IPS-18a (cell line): ENCODE data around the gene SNRPD1.
A peak's percentile ranks its signal among the peaks of the same experiment; 100 is the strongest.
"Not testable (repeated sequence)": the region's sequence is repeated elsewhere in the genome, so short reads cannot be mapped to it uniquely, and the experiment has no call there.

ENCODE experiments used
- H3K27ac ChIP-seq: one replicate; pipeline ENCODE4 v1.5.1; 2013; ENCODE audit warnings: low read length
- H3K27me3 ChIP-seq: one replicate; pipeline ENCODE4 v1.6.1; 2013; ENCODE audit warnings: mild to moderate bottlenecking, low read length; ENCODE audit not compliant: control insufficient read depth, insufficient read depth
- H3K36me3 ChIP-seq: one replicate; pipeline ENCODE4 v1.6.1; 2013; ENCODE audit warnings: low read depth, low read length; ENCODE audit not compliant: control insufficient read depth
- H3K4me1 ChIP-seq: one replicate; pipeline ENCODE4 v1.6.1; 2013; ENCODE audit warnings: low read depth, low read length; ENCODE audit not compliant: control insufficient read depth
- H3K4me3 ChIP-seq: one replicate; pipeline ENCODE4 v1.5.1; 2013; ENCODE audit warnings: low read length
- H3K9ac ChIP-seq: one replicate; pipeline ENCODE4 v1.6.1; 2013; ENCODE audit warnings: mild to moderate bottlenecking, low read length, moderate library complexity
- H3K9me3 ChIP-seq: one replicate; pipeline ENCODE4 v1.6.1; 2013; ENCODE audit warnings: low read depth, low read length; ENCODE audit not compliant: control insufficient read depth

The SNRPD1 gene

GRCh38 chr18:21602299-21602587, 9.9 kb upstream of the SNRPD1 start:
- Histone ChIP-seq H3K36me3 (no peaks in the 10 kb centered on the region), H3K9ac (no peak overlapping the region), H3K4me1 (peaks cover 6% of the 10 kb centered on the region), H3K4me3 (no peak overlapping the region), H3K9me3 (no peaks in the 10 kb centered on the region), H3K27ac (no peak overlapping the region), H3K27me3 (no peaks in the 10 kb centered on the region)

- no peaks in the 10 kb centered on the region for H3K27me3 ChIP-seq
- no peak overlapping the region for H3K9ac ChIP-seq
- no peaks in the 10 kb centered on the region for H3K9me3 ChIP-seq
- H3K27ac ChIP-seq = no peak overlapping the region
- no peaks in the 10 kb centered on the region for H3K4me1 ChIP-seq
- no peaks in the 10 kb centered on the region for H3K36me3 ChIP-seq
- no peak overlapping the region for H3K4me3 ChIP-seq
Observed at GRCh38 chr18:21604671-21605070, 7.4 kb upstream of the SNRPD1 start.

GRCh38 chr18:21605213-21605612, 6.9 kb upstream of the SNRPD1 start:
- H3K9ac ChIP-seq = no peak overlapping the region
- H3K4me3 ChIP-seq = no peak overlapping the region
- H3K9me3 ChIP-seq = no peaks in the 10 kb centered on the region
- no peak overlapping the region for H3K27ac ChIP-seq
- no peaks in the 10 kb centered on the region for H3K36me3 ChIP-seq
- H3K27me3 ChIP-seq = no peaks in the 10 kb centered on the region
- no peaks in the 10 kb centered on the region for H3K4me1 ChIP-seq

- peak overlapping the region; percentile 76 for H3K4me3 ChIP-seq
- H3K27me3 ChIP-seq, H3K27ac ChIP-seq, H3K9me3 ChIP-seq, H3K4me1 ChIP-seq: not testable (repeated sequence)
- peaks cover 11% of the 10 kb centered on the region for H3K36me3 ChIP-seq
- H3K9ac ChIP-seq = peak overlapping the region; percentile 99
Observed at GRCh38 chr18:21611401-21612124, 551 bp upstream of the SNRPD1 start.

- not testable (repeated sequence) for H3K27me3 ChIP-seq, H3K4me1 ChIP-seq, H3K9ac ChIP-seq, H3K27ac ChIP-seq, H3K4me3 ChIP-seq, H3K9me3 ChIP-seq
- H3K36me3 ChIP-seq = peaks cover 50% of the 10 kb centered on the region
Observed at GRCh38 chr18:21621640-21622039, 9.5 kb downstream of the SNRPD1 start.

- Histone ChIP-seq H3K36me3 (peaks cover 75% of the 10 kb centered on the region), H3K27ac (no peak overlapping the region), H3K9me3 (no peaks in the 10 kb centered on the region), H3K4me1 (no peaks in the 10 kb centered on the region), H3K27me3 (no peaks in the 10 kb centered on the region), H3K9ac (no peak overlapping the region), H3K4me3 (no peak overlapping the region)
Observed at GRCh38 chr18:21629089-21629832, 17.1 kb downstream of the SNRPD1 start.

DNA sequence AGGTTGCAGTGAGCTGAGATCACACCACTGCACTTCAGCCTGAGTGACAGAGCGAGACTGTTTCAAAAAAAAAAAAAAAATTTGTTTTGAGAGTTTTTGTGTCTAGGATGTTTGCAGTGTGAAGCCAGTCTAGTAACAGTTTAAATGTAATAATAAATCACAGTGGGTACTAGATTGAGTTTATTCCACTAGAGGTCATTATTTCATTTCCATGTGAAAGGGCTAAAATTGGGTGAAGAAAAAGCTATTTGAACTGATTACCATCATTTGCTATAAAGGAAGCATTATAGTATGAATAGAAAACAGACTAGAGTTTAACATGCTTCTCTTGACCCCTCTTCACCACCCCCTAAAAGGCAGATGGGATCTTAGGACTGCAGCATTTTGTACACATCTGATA, 20.3 kb downstream of the SNRPD1 start:
- Histone ChIP-seq H3K4me3 (no peak overlapping the region), H3K27me3 (no peaks in the 10 kb centered on the region), H3K9me3 (no peaks in the 10 kb centered on the region), H3K36me3 (peaks cover 59% of the 10 kb centered on the region), H3K4me1 (no peaks in the 10 kb centered on the region), H3K27ac (no peak overlapping the region), H3K9ac (no peak overlapping the region)

DNA sequence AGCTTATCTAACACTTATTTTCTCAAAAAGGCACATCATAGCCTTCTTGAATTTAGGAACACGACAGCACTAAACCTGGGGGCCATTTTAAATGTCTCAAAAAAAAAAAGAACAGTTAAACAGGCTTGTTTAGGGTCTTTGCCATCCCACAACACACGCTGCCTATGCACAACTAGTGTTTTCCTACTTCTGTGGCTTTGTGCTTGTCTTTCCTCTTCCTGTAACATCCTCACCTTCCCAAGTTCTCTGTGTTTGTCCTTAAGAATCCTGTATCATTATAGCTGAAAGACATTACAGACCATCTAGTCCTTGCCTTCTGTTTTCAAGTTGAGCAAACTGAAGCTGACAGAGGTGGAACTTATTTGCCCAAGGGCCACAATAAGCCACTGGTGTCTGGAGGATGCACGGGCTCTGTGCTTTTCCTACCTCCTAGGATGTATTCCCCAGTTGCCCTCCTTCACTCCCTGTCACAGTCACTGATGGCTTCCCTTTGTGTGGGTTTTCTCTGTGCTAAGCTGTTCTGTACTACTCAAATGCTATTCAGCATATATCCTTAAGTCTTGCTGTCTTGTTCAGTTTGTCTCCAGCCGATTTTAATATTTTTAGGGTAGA, 22.6 kb downstream of the SNRPD1 start:
- Histone ChIP-seq H3K27me3 (no peaks in the 10 kb centered on the region), H3K4me3 (no peak overlapping the region), H3K36me3 (peaks cover 36% of the 10 kb centered on the region), H3K4me1 (no peaks in the 10 kb centered on the region), H3K9ac (no peak overlapping the region), H3K27ac (no peak overlapping the region), H3K9me3 (no peaks in the 10 kb centered on the region)

DNA sequence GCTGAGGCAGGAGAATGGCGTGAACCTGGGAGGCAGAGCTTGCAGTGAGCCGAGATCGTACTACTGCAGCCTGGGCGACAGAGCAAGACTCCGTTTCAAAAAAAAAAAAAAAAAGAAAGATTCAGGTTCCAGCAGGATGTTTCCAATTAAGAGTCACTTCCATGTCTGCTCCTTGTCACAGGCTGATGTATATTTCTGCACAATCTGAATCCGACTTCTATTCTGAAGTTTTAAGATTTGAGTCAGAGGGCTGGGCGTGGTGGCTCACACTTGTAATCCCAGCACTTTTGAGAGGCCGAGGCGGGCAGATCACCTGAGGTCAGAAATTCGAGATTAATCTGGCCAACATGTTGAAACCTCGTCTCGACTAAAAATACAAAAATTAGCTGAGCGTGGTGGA, 24.7 kb downstream of the SNRPD1 start:
- Histone ChIP-seq H3K4me1 (no peaks in the 10 kb centered on the region), H3K27me3 (no peaks in the 10 kb centered on the region), H3K4me3 (no peak overlapping the region), H3K27ac (no peak overlapping the region), H3K9ac (no peak overlapping the region), H3K9me3 (no peaks in the 10 kb centered on the region), H3K36me3 (peaks cover 19% of the 10 kb centered on the region)

- Histone ChIP-seq H3K9ac (no peak overlapping the region), H3K27me3 (no peaks in the 10 kb centered on the region), H3K36me3 (peaks cover 8% of the 10 kb centered on the region), H3K4me1 (no peaks in the 10 kb centered on the region), H3K4me3 (no peak overlapping the region), H3K9me3 (no peaks in the 10 kb centered on the region), H3K27ac (no peak overlapping the region)
Observed at GRCh38 chr18:21638822-21639221, 26.7 kb downstream of the SNRPD1 start.

GRCh38 chr18:21640375-21640774, 28.3 kb downstream of the SNRPD1 start:
- not testable (repeated sequence) for H3K4me3 ChIP-seq, H3K9me3 ChIP-seq, H3K9ac ChIP-seq, H3K4me1 ChIP-seq, H3K36me3 ChIP-seq, H3K27me3 ChIP-seq, H3K27ac ChIP-seq

- Histone ChIP-seq H3K4me1 (no peaks in the 10 kb centered on the region), H3K4me3 (no peak overlapping the region), H3K9me3 (no peaks in the 10 kb centered on the region), H3K36me3 (no peaks in the 10 kb centered on the region), H3K27me3 (no peaks in the 10 kb centered on the region), H3K27ac (no peak overlapping the region), H3K9ac (no peak overlapping the region)
Observed at GRCh38 chr18:21650311-21650710, 38.2 kb downstream of the SNRPD1 start.
